HG03565 (cell line): ENCODE measurements around the gene ECM2.

Experiments
- ATAC-seq: cut with Tn5 transposase; IDR thresholded peaks from one replicate; pipeline ENCODE4 v1.9.1; 2021; ENCODE audit warnings: mild to moderate bottlenecking, moderate library complexity; ENCODE audit not compliant: unreplicated experiment

Gene ECM2

DNA sequence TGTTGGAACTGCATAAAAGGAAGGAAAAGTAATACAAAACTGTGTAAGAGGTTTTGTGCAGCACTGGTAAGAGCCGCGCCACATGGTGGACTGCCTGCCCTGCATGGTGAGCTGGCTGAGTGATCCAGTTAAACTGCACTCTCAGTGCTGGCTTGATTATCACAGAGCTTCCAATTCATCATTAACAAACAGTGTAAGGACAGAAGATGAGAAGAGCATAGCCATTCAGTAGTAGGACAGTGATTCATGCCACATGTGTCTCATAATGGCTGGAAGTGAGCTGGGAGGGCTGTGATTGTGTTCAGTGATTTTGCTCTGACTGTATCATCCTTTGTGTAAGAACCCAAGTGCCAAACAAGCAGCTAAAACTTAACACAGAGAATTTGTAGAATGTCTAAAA is 67.6 kb downstream of the ECM2 start:
- ATAC-seq: no peak

DNA sequence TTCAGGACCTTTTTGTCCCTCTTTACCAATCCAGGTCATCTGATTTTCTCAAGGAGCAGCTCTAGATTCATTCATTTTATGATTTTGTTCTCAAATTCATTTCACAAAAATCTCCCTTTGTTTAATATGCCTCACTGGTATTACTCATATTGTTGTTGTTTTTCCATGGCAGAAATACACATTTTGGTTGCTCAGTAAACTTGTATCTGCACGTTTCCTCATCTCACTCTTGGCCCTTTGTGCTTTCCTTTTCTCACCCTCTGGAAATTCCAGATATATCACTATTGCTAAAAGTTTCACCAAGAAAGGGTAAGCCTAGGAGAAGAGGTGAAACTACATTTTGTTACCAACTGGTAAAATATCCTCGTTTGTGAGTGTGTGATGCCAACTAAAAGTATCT is 68.3 kb downstream of the ECM2 start:
- no peak for ATAC-seq

- no peak for ATAC-seq
Measured at GRCh38 chr9:92467041-92467440, 68.7 kb downstream of the ECM2 start.

DNA sequence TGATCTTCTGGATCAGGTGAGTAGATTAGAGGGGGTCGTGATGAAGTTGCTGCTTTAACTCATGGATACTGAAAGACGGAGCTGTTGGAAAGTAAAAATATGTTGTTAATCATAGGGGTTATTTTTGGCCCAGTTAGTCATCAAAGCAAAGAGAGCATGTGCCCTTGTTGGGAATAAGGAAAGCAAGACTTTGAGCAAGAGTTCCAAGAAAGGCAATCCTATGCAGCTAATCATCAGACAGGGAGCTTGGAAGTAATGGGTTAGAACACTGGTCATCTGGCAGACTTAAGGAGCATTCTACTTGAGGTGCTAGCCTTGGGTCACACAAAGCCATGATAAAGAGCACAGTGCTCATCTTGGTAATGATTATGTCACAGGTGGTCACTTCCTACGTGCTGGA is 71.8 kb downstream of the ECM2 start:
- ATAC-seq: no peak

- no peak for ATAC-seq
Measured at GRCh38 chr9:92463387-92463786, 72.4 kb downstream of the ECM2 start.

- no peak for ATAC-seq
Measured at GRCh38 chr9:92457576-92457975, 78.2 kb downstream of the ECM2 start.

DNA sequence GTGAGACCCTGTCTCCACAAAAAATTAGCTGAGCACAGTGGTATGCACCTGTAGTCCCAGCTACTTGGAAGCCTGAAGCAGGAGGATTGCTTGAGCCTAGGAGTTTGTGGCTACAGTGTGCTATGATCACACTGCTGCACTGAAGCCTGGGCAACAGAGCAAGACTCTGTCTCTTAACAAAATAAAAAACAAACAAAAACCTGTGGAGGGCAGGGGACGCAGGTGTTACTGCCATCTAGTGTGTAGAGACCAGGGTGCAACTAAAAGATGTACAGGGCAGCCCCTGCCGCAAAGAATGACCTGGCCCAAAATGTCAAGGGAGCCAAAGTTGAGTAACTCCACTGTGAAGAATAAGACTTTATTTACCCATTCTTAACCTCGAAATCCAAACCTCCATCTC is 80.6 kb downstream of the ECM2 start:
- no peak for ATAC-seq

- no peak for ATAC-seq
Measured at GRCh38 chr9:92446536-92446935, 89.3 kb downstream of the ECM2 start.
